PC-3 (cell line): ENCODE results near the gene NOP9.

Source experiments
- EZH2 ChIP-seq: fragments of 300-600 bp; sonication (generic); IDR thresholded peaks from one replicate; pipeline ENCODE4 v1.6.1; 2017; ENCODE audit warnings: antibody characterized with exemption, mild to moderate bottlenecking, low read length; ENCODE audit not compliant: unreplicated experiment
- EZH2phosphoT487 ChIP-seq: fragments of 300-600 bp; sonication (generic); IDR thresholded peaks from 2 replicates; pipeline ENCODE4 v1.6.1; 2018; ENCODE audit warnings: mild to moderate bottlenecking, antibody characterized with exemption, low read length, borderline replicate concordance
- TF ChIP-seq, protein P1 (sequence below): fragments of 300-600 bp; sonication (generic); conservative IDR thresholded peaks from 2 replicates; pipeline ENCODE4 v1.5.1; 2017; ENCODE audit warnings: antibody characterized with exemption, low read depth, mild to moderate bottlenecking, low read length

DNA sequence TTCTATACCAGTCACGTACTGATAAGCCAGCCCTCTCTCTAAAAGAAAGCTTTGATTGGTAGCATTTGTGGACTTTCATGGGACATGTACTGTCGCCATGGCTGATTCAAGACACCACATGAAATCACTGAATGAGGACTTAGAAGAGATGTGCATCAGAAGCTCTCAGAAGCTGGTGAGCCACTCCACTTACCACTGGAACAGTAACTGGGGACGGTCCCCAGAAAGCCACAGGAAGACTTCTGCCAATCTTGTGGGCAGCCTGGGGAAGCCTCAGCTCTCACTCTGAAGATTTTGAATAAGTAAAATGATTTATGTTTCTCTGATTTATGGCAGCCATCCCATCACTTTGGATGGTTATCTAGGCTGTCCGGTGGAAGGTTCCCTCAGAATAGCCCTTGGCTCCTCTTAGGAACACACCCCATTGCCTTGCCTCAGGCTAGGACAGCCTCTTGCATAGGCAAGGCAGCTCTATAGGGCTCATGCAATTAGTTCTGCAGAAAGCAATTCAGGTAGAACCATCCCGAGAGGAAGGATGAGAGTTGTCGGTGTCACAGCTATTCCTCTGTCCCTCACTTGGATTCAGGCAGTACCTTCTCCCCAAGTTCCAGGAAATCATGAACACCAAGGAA is 9.9 kb upstream of the NOP9 start:
- TF ChIP-seq, protein P1, sequence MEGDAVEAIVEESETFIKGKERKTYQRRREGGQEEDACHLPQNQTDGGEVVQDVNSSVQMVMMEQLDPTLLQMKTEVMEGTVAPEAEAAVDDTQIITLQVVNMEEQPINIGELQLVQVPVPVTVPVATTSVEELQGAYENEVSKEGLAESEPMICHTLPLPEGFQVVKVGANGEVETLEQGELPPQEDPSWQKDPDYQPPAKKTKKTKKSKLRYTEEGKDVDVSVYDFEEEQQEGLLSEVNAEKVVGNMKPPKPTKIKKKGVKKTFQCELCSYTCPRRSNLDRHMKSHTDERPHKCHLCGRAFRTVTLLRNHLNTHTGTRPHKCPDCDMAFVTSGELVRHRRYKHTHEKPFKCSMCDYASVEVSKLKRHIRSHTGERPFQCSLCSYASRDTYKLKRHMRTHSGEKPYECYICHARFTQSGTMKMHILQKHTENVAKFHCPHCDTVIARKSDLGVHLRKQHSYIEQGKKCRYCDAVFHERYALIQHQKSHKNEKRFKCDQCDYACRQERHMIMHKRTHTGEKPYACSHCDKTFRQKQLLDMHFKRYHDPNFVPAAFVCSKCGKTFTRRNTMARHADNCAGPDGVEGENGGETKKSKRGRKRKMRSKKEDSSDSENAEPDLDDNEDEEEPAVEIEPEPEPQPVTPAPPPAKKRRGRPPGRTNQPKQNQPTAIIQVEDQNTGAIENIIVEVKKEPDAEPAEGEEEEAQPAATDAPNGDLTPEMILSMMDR, result no peak
- TF ChIP-seq EZH2, result no peak
- no peak for TF ChIP-seq EZH2phosphoT487
